ENCODE measurements around the gene TMEM86A. TPM values are rescaled to one million over a fixed set of nuclear protein-coding genes. Genes with fewer than 3 reads are reported as not detected.
"Not testable (repeated sequence)": the region's sequence is repeated elsewhere in the genome, so short reads cannot be mapped to it uniquely, and the experiment has no call there.

Gene TMEM86A
- total RNA-seq, 4 donors from 2014 or later: 0.53 to 4.4 (median 1.9) TPM; not detected in 1

GRCh38 chr11:18668131-18668530, 30.4 kb upstream of the TMEM86A start:
- TF ChIP-seq CTCF (IDR thresholded peaks at IDR 0.05): no peak
- no peak for TF ChIP-seq POLR2A (IDR thresholded peaks at IDR 0.05)
- no peaks in the 10 kb centered on the region for H3K36me3 ChIP-seq
- no peak for DNase-seq
- H3K27me3 ChIP-seq: no peaks in the 10 kb centered on the region
- no peaks in the 10 kb centered on the region for H3K9me3 ChIP-seq
- H3K27ac ChIP-seq: no peak overlapping the region
- H3K4me3 ChIP-seq: no peak overlapping the region
- H3K4me1 ChIP-seq: no peaks in the 10 kb centered on the region

GRCh38 chr11:18669219-18669596, 29.4 kb upstream of the TMEM86A start:
- Histone ChIP-seq H3K27me3 (no peaks in the 10 kb centered on the region), H3K36me3 (no peaks in the 10 kb centered on the region), H3K4me3 (no peak overlapping the region), H3K4me1 (no peaks in the 10 kb centered on the region), H3K27ac (no peak overlapping the region), H3K9me3 (no peaks in the 10 kb centered on the region)
- TF ChIP-seq POLR2A (IDR thresholded peaks at IDR 0.05): no peak
- no peak for TF ChIP-seq CTCF (IDR thresholded peaks at IDR 0.05)
- DNase-seq: no peak

GRCh38 chr11:18669711-18670110, 28.9 kb upstream of the TMEM86A start:
- Histone ChIP-seq H3K4me1 (no peaks in the 10 kb centered on the region), H3K9me3 (no peaks in the 10 kb centered on the region), H3K27me3 (no peaks in the 10 kb centered on the region), H3K4me3 (no peak overlapping the region), H3K27ac (no peak overlapping the region), H3K36me3 (no peaks in the 10 kb centered on the region)
- DNase-seq: no peak
- TF ChIP-seq CTCF (IDR thresholded peaks at IDR 0.05): no peak
- TF ChIP-seq POLR2A (IDR thresholded peaks at IDR 0.05): no peak

- Histone ChIP-seq H3K27me3 (no peaks in the 10 kb centered on the region), H3K4me1 (no peaks in the 10 kb centered on the region), H3K36me3 (no peaks in the 10 kb centered on the region), H3K9me3 (no peaks in the 10 kb centered on the region), H3K27ac (no peak overlapping the region), H3K4me3 (no peak overlapping the region)
- TF ChIP-seq CTCF (IDR thresholded peaks at IDR 0.05) (no peak), POLR2A (IDR thresholded peaks at IDR 0.05) (no peak)
- no peak for DNase-seq
Observed at GRCh38 chr11:18671246-18671645, 27.3 kb upstream of the TMEM86A start.

GRCh38 chr11:18672209-18672608, 26.4 kb upstream of the TMEM86A start:
- not testable (repeated sequence) for H3K4me3 ChIP-seq, H3K27me3 ChIP-seq, H3K27ac ChIP-seq, H3K4me1 ChIP-seq, H3K9me3 ChIP-seq, H3K36me3 ChIP-seq
- peak in 2 of 3 donors; percentile 23 to 52 for DNase-seq

GRCh38 chr11:18676803-18677202, 21.8 kb upstream of the TMEM86A start:
- DNase-seq: no peak
- Histone ChIP-seq H3K9me3 (no peaks in the 10 kb centered on the region), H3K36me3 (no peaks in the 10 kb centered on the region), H3K27ac (no peak overlapping the region), H3K27me3 (no peaks in the 10 kb centered on the region), H3K4me1 (no peaks in the 10 kb centered on the region), H3K4me3 (no peak overlapping the region)
- TF ChIP-seq POLR2A (IDR thresholded peaks at IDR 0.05) (no peak), CTCF (IDR thresholded peaks at IDR 0.05) (no peak)

Data from Peyer's patch (tissue), 4 donors.